ENCODE data around the gene RANGRF. TPM values are rescaled to one million over a fixed set of nuclear protein-coding genes. Genes with fewer than 3 reads are reported as not detected.

The RANGRF gene
- total RNA-seq, 1 experiment from 2014 or later = 18.0 TPM

DNA sequence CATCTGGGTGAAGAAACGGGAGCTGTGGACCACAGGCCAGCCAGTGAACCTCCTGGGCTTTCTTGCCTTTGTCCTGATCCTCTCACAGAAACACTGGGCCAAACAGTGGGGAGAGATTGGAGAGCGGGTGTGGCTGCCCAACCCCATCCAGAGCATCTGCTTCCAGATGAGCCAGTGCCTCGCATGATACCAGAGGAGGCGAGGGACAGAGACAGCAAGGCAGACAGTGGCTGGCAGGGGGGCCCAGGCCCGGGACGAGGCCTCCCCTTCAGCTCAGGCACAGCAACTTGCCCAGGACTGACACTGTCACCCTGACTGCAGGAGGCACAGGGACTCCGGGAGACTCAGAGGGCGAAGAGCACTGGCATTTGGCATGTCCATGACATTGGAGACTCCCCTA, 33.6 kb downstream of the RANGRF start:
- H3K36me3 ChIP-seq (ENCODE audit: low read depth, low read length) = no peaks in the 10 kb centered on the region
- H3K4me1 ChIP-seq (ENCODE audit: insufficient read depth, low read length) = no peaks in the 10 kb centered on the region
- no peak for ATAC-seq
- no peak overlapping the region for H2AFZ ChIP-seq (ENCODE audit: low read length)
- intact Hi-C loops (cut with micrococcal nuclease) = no loop called here
- CTCF ChIA-PET = no interaction called here
- H4K20me1 ChIP-seq (ENCODE audit: low read length) = no peaks in the 10 kb centered on the region
- no peaks in the 10 kb centered on the region for H3K9me2 ChIP-seq (replicated peaks; ENCODE audit: low read length)
- no peak for DNase-seq
- H3F3A ChIP-seq (ENCODE audit: low read length, unreplicated experiment) = no peaks in the 10 kb centered on the region
- TF ChIP-seq, protein P1, sequence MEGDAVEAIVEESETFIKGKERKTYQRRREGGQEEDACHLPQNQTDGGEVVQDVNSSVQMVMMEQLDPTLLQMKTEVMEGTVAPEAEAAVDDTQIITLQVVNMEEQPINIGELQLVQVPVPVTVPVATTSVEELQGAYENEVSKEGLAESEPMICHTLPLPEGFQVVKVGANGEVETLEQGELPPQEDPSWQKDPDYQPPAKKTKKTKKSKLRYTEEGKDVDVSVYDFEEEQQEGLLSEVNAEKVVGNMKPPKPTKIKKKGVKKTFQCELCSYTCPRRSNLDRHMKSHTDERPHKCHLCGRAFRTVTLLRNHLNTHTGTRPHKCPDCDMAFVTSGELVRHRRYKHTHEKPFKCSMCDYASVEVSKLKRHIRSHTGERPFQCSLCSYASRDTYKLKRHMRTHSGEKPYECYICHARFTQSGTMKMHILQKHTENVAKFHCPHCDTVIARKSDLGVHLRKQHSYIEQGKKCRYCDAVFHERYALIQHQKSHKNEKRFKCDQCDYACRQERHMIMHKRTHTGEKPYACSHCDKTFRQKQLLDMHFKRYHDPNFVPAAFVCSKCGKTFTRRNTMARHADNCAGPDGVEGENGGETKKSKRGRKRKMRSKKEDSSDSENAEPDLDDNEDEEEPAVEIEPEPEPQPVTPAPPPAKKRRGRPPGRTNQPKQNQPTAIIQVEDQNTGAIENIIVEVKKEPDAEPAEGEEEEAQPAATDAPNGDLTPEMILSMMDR (conservative IDR thresholded peaks at IDR 0.05; ENCODE audit: low read depth, low read length) = no peak
- TF ChIP-seq EZH2 (IDR thresholded peaks at IDR 0.05; ENCODE audit: low read length, unreplicated experiment) (no peak), EZH2phosphoT487 (IDR thresholded peaks at IDR 0.05; ENCODE audit: borderline replicate concordance, low read length) (no peak)
- H3K9me3 ChIP-seq (ENCODE audit: low read length) = no peaks in the 10 kb centered on the region
- H3K4me2 ChIP-seq (ENCODE audit: low read length) = no peak overlapping the region
- no peak overlapping the region for H3K9ac ChIP-seq (ENCODE audit: low read length)
- no TSS peak for BruUV-seq (replicated peaks)
- POLR2A ChIA-PET (ENCODE audit: unreplicated experiment) = no interaction called here
- H3K27me3 ChIP-seq (ENCODE audit: low read length) = no peaks in the 10 kb centered on the region
- no peak overlapping the region for H3K27ac ChIP-seq (ENCODE audit: low read length)
- no peak overlapping the region for H3K4me3 ChIP-seq (ENCODE audit: low read length)
- H3K79me2 ChIP-seq (ENCODE audit: low read length) = no peaks in the 10 kb centered on the region

DNA sequence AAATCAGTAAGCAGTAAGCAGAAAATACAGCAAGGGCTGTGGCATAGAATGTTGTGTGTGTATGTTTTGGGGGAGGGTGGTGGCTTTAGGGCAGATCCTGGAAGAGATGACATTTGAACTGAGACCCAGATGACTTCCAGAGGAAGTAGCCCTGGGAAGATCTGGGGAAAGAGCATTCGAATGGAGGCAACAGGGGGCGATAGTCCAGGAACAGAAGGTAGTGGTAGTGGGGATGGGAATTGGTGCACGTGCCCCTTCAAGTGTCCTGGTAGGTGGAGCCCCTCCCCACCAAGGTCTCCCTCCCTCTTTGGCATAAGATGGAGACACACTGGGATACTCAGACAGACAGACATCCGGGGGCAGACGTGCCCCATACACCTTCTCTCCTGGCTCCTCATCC, 35.7 kb downstream of the RANGRF start:
- no peaks in the 10 kb centered on the region for H3F3A ChIP-seq (ENCODE audit: low read length, unreplicated experiment)
- H4K20me1 ChIP-seq (ENCODE audit: low read length) = no peaks in the 10 kb centered on the region
- no peaks in the 10 kb centered on the region for H3K79me2 ChIP-seq (ENCODE audit: low read length)
- no peak overlapping the region for H3K27ac ChIP-seq (ENCODE audit: low read length)
- no peak overlapping the region for H2AFZ ChIP-seq (ENCODE audit: low read length)
- H3K9ac ChIP-seq (ENCODE audit: low read length) = no peak overlapping the region
- ChIA-PET POLR2A (ENCODE audit: unreplicated experiment) (no interaction called here), CTCF (no interaction called here)
- no peaks in the 10 kb centered on the region for H3K36me3 ChIP-seq (ENCODE audit: low read depth, low read length)
- TF ChIP-seq EZH2 (IDR thresholded peaks at IDR 0.05; ENCODE audit: low read length, unreplicated experiment) (no peak), EZH2phosphoT487 (IDR thresholded peaks at IDR 0.05; ENCODE audit: borderline replicate concordance, low read length) (no peak)
- TF ChIP-seq, protein P1 (conservative IDR thresholded peaks at IDR 0.05; ENCODE audit: low read depth, low read length) = no peak
- H3K4me3 ChIP-seq (ENCODE audit: low read length) = no peak overlapping the region
- H3K27me3 ChIP-seq (ENCODE audit: low read length) = no peaks in the 10 kb centered on the region
- H3K9me3 ChIP-seq (ENCODE audit: low read length) = no peaks in the 10 kb centered on the region
- H3K9me2 ChIP-seq (replicated peaks; ENCODE audit: low read length) = no peaks in the 10 kb centered on the region
- H3K4me2 ChIP-seq (ENCODE audit: low read length) = no peak overlapping the region
- intact Hi-C loops (cut with micrococcal nuclease) = no loop called here
- no TSS peak for BruUV-seq (replicated peaks)
- ATAC-seq = no peak
- H3K4me1 ChIP-seq (ENCODE audit: insufficient read depth, low read length) = no peaks in the 10 kb centered on the region
- DNase-seq = no peak

DNA sequence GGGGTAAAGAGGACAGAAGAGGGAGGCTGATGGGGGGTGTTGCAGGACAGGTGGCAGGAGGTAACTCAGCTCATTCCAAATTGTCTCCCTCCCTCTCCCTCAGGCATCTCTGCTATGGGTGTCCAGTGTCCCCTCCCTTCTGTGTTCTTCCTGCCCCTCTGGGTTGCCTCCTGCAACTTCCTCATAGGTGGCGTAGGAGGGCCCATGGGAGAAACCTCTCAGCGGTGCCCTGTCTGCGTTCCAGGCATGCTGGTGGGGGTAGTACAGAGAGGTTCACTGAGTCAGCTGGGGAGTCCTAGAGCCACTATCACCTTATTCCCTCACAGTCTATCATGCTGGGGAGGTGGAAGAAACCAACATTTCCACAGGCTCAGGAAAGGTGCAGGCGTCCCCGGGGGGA, 36.5 kb downstream of the RANGRF start:
- ATAC-seq = no peak
- Histone ChIP-seq H3K9ac (ENCODE audit: low read length) (no peak overlapping the region), H2AFZ (ENCODE audit: low read length) (no peak overlapping the region), H3K4me1 (ENCODE audit: insufficient read depth, low read length) (no peaks in the 10 kb centered on the region), H3K4me2 (ENCODE audit: low read length) (no peak overlapping the region), H3K4me3 (ENCODE audit: low read length) (no peak overlapping the region), H4K20me1 (ENCODE audit: low read length) (no peaks in the 10 kb centered on the region), H3K9me2 (replicated peaks; ENCODE audit: low read length) (no peaks in the 10 kb centered on the region), H3K27ac (ENCODE audit: low read length) (no peak overlapping the region), H3K36me3 (ENCODE audit: low read depth, low read length) (no peaks in the 10 kb centered on the region), H3F3A (ENCODE audit: low read length, unreplicated experiment) (no peaks in the 10 kb centered on the region), H3K9me3 (ENCODE audit: low read length) (no peaks in the 10 kb centered on the region), H3K79me2 (ENCODE audit: low read length) (no peaks in the 10 kb centered on the region), H3K27me3 (ENCODE audit: low read length) (no peaks in the 10 kb centered on the region)
- intact Hi-C loops (cut with micrococcal nuclease) = no loop called here
- CTCF ChIA-PET = no interaction called here
- POLR2A ChIA-PET (ENCODE audit: unreplicated experiment) = no interaction called here
- BruUV-seq (replicated peaks) = no TSS peak
- no peak for DNase-seq
- TF ChIP-seq EZH2 (IDR thresholded peaks at IDR 0.05; ENCODE audit: low read length, unreplicated experiment) (no peak), EZH2phosphoT487 (IDR thresholded peaks at IDR 0.05; ENCODE audit: borderline replicate concordance, low read length) (no peak)
- TF ChIP-seq, protein P1 (conservative IDR thresholded peaks at IDR 0.05; ENCODE audit: low read depth, low read length) = no peak
